Limb (tissue), 2 donors: ENCODE measurements around the gene ZC3H18.

Experiments used
- DNase-seq, 2 donors: peaks; one replicate each; pipeline ENCODE4 v3.0.0-alpha.2; 2016; ENCODE audit errors: extremely low spot score in 2 of 2

The ZC3H18 gene

DNA sequence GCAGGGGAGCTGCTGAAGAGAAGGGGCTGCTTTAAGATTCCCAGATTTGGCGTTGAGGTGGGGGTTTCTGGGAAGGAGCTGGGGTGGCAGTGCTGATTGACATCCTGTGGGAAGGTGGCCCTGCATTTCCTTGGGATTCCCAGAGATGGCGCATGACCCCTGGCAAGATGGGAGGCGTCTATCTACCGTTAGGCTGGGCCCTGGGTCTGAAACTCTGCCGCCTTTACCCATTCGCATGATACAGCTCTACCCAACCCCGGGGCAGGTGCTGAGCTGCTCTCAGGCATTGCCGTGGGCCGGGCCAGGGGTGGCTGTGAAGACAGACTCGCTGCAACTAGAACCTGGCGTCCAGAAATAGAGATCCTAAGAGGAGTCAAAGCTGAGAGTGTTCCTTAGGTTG lies 102.6 kb downstream of the ZC3H18 start:
- DNase-seq, result no peak

DNA sequence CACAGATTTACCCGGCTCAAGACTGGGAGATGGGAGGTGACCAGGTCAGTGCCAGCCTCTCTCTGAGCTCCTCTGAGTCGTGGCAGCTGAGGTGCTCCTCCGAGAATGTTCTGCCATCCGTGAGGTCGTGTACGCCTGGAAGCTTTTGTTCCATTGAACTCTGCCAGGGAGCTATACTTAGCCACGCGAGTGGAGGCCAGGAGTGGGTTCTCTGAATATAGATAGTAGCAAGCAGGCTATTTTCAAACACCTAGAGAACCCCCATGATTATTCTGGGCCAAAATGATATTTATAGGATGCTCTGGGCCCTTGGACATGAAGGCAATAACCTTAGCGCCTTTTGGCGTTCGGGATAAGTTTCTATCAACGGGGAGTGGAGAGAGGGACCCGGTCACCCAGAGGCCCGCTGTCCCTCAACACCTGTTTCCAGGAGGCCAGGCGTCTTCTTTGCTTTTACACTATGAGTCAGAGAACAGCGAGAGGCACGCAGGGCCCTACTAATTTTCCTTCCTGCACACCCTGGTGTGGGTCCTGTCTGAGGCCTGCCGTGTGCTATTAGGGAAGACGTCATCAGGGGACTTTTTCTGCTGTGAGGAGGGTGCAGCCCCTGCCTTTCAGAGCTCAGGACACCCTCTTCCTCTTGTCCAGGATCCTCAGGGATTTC lies 103.6 kb downstream of the ZC3H18 start:
- DNase-seq, result no peak

DNA sequence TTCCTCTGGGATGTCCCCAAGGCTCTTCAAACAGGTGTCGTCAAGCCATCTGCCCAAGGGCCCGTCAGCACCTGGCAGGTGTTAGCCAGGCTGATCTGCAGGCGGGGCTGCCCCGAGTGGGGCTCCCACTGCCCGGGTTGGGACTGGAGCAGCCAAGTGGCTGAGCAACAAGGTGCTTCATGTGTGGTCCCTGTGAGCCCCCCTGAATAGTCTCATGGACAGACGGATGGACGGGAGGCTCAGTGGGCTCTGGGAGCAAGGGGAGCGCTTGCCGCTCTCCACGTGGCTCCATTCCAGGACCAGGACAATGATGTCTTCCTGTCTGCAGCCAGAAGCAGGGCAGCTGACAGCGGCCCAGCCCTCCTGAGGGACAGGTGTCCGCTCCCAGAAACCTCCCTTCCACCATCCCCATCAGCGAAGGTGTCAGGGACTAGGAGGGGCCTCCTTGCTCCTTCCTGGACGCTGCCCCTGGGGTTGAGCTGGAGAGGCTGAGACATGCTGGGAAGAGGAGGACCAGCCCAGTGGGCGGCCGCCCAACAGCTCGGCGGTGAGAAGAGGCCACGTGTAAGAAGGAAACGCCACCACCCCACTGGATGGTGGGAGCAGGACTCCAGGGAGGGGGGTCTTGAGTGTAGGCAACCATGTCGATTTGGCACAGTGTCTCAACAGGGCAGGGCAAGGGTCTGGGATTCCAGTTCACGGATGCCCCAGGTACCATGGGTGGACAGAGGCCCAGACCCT lies 106.5 kb downstream of the ZC3H18 start:
- DNase-seq, result no peak

DNA sequence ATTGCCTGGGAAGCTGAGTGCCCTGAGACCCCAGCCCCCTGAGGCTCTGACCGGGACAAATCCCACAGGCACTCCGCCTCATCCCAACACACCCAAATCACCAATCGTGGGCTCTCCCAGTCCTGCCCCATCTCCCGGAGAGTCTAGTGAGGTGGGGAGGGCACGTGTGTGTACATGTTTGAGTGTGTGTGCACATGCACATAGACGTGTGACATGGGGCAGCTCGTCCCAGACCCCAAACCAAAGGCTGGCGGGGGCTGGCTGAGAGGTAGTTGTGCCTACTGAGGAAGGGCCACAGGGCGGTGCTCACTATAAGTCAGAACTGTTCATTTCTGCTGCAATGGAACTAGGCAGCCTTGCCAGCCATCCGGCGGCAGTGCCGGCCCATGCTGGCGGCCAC lies 107.5 kb downstream of the ZC3H18 start:
- no peak for DNase-seq

DNA sequence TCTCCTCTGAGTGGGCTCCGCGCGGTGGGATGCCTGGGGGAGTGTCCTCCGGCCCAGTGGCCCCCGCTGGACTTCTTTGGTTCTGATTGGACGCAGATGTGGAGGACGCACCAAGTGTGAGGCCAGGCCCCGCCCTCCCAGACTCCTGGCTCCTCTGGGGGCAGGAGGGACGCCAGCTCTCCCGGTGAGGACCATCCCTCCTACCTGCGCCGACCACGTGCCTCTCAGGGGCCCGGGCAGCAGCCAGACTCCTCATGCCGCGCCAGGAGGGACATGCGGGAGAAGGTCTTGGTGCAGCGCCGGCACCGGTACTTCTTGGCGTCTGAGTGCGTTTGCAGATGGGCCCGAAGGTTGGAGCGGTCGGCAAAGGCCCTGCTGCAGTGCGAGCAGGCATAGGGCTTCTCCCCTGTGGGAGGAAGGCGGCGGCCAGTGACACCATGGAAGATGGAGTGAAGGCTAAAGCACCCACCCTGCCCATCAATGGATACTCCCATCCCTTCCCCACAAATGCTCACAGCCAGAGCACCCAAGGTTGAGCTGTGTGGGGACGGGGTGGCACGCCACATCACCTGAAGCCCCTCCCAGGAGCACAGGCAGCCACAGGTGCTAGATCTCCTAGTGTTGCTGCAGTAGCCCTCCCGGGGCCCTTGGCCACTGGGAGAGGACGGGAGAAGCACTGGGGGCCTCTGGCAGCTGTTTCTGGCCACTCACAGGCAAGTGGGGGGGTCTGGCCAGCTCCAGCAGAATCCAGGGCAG lies 108.2 kb downstream of the ZC3H18 start:
- no peak for DNase-seq

DNA sequence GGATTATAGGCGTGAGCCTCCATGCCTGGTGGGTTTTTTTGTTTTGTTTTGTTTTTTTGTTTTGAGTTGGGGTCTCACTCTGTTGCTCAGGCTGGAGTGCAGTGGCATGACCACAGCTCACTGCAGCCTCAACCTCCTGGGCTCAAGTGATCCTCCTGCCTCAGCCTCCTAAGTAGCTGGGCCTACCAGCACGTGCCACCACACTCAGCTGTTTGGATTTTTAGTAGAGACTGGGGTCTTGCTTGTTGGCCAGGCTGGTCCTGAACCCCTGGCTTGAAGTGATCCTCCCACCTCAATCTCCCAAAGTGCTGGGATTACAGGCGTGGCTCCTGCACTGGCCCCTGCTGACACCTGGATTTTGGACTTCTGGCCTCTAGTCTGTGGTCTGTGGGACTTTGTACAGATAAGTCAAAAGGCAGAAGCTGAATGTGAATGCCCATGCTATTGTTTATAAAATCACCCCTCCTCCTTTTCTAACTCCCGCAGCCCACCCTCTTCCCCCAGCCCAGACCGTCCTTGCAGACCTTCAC lies 110.4 kb downstream of the ZC3H18 start:
- no peak for DNase-seq

DNA sequence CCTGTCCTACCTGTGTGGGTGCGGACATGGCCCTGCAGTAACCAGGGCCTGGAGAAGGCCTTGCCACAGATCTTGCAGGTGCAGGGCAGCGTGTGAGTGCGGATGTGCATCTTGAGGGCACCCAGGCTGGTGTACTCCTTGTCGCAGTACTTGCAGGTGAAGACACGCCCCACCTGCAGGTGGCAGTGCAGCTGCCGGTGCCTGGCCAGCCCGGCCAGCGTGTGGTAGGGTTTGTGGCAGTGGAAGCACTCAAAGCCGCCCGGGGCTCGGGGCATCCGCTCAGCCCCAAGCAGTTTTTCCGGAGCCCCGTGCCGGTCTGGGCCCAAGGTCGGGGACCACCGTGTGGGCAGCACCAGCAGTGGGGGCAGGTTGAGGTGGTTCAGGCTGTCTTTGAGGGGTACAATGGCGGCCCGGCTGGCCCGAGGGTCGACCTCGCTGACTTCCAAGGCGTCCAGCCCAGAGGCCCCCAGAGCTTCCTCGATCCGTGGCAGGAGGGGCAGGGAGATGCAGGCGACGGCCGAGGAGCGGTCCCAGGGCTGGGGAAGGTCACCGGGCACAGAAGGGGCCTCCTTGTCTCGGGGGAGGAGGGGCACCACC lies 111.0 kb downstream of the ZC3H18 start:
- DNase-seq, result no peak
